Thyroid gland (tissue), 4 donors: ENCODE data around the gene CCT8. TPM values are rescaled to one million over a fixed set of nuclear protein-coding genes. Genes with fewer than 3 reads are reported as not detected.
A peak's percentile ranks its signal among the peaks of the same experiment; 100 is the strongest.

Experiments
- DNase-seq, 2 donors: peaks; one replicate each; pipeline ENCODE4 v3.0.0-alpha.2; 2019
- H3K27ac ChIP-seq, 3 donors: fragments of 200-600 bp; sonication (generic); 1 replicate in 2 of 3; 2 replicates in 1 of 3; pipeline ENCODE4 v1.5.1; 2016 to 2019; ENCODE audit warnings: mild to moderate bottlenecking in 1 of 3, moderate library complexity in 1 of 3
- H3K27me3 ChIP-seq: fragments of 200-600 bp; sonication (generic); one replicate; pipeline ENCODE4 v1.5.1; 2019
- H3K36me3 ChIP-seq, 2 donors: fragments of 200-600 bp; sonication (generic); one replicate each; pipeline ENCODE4 v1.5.1; 2016 to 2019
- H3K4me1 ChIP-seq, 2 donors: fragments of 200-600 bp; sonication (generic); one replicate each; pipeline ENCODE4 v1.5.1; 2017 to 2019
- H3K4me3 ChIP-seq, 3 donors: fragments of 200-600 bp; sonication (generic); replicated peaks in 1 of 3; 1 replicate in 2 of 3; 2 replicates in 1 of 3; pipeline ENCODE4 v1.5.1; 2016; ENCODE audit warnings: mild to moderate bottlenecking in 1 of 3
- H3K9me3 ChIP-seq: fragments of 200-600 bp; sonication (generic); one replicate; pipeline ENCODE4 v1.5.1; 2017
- POLR2A ChIP-seq, 2 donors: fragments of 450-650 bp; IDR thresholded peaks; one replicate each; pipeline ENCODE4 v1.6.1; 2017; ENCODE audit warnings: antibody characterized with exemption in 2 of 2, mild to moderate bottlenecking in 2 of 2, moderate library complexity in 1 of 2
- WGBS, 2 donors: methylation state at CpG; one replicate each; pipeline ENCODE4 v1.1.5; 2017; 5-methylcytosine and 5-hydroxymethylcytosine counted together
- intact Hi-C: fragments of 100-400 bp; cut with DNase I; formaldehyde crosslinking; loops from one replicate; pipeline ENCODE4 v1.15.1; 2023
- total RNA-seq, 4 donors: library from RNA; depleted of rRNA; stranded (reverse); fragments of >200 nt; gene quantifications; one replicate each; pipeline ENCODE4 v1.2.3, GENCODE V29; 2016
- TF ChIP-seq, protein P1 (sequence below), 6 experiments: fragments of 200-600 bp in 3 of 6; fragments of 450-650 bp in 3 of 6; sonication (generic) in 3 of 6; IDR thresholded peaks; one replicate each; pipeline ENCODE4 v1.5.1; 2016 to 2019; ENCODE audit warnings: antibody characterized with exemption in 6 of 6, mild to moderate bottlenecking in 2 of 6, inconsistent platforms in 1 of 6, moderate library complexity in 1 of 6

Gene CCT8
- total RNA-seq, 4 donors from 2014 or later: 75.4 to 99.3 (median 86.7) TPM

DNA sequence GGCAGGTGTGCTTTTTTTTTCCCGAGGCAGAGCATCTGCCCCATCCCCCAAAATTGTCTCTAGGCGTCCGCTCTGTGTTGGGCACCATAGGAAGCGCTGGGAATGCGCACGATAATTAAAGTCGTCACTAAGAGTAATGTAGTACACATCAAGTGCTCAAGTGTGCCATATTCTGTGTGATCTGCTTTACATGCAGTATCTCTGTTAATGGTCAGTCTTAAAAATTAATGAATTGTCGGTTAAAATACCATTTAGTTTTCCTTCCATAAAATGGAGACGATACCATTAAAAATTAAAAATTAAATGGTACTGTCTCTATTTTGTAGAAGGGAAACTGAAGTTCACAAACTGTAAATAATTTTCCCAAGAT lies 544 bp upstream of the CCT8 start:
- intact Hi-C loops: loop anchor here (5.0 kb wide), 1 partner anchor 47 kb away; no protein-coding TSS in a partner anchor
- no peaks in the 10 kb centered on the region for H3K27me3 ChIP-seq
- peak overlapping the region in 2 of 3 donors; percentile 10 to 96 for H3K4me3 ChIP-seq
- WGBS, 2 donors: 14 to 16% methylated on average over 9 of the region's 9 CpGs
- peak overlapping the region; percentile 37 to 92 (median 87) for H3K27ac ChIP-seq
- H3K4me1 ChIP-seq: peaks cover 17% of the 10 kb centered on the region in 2 donors
- DNase-seq: no peak
- no peaks in the 10 kb centered on the region for H3K9me3 ChIP-seq
- H3K36me3 ChIP-seq: peaks cover 0 to 6% of the 10 kb centered on the region in 2 donors
- TF ChIP-seq, protein P1, sequence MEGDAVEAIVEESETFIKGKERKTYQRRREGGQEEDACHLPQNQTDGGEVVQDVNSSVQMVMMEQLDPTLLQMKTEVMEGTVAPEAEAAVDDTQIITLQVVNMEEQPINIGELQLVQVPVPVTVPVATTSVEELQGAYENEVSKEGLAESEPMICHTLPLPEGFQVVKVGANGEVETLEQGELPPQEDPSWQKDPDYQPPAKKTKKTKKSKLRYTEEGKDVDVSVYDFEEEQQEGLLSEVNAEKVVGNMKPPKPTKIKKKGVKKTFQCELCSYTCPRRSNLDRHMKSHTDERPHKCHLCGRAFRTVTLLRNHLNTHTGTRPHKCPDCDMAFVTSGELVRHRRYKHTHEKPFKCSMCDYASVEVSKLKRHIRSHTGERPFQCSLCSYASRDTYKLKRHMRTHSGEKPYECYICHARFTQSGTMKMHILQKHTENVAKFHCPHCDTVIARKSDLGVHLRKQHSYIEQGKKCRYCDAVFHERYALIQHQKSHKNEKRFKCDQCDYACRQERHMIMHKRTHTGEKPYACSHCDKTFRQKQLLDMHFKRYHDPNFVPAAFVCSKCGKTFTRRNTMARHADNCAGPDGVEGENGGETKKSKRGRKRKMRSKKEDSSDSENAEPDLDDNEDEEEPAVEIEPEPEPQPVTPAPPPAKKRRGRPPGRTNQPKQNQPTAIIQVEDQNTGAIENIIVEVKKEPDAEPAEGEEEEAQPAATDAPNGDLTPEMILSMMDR (IDR thresholded peaks at IDR 0.05): no peak

- intact Hi-C loops: loop anchor here (5.0 kb wide), 1 partner anchor 46 kb away; no protein-coding TSS in a partner anchor
These were observed 601 bp downstream of the CCT8 start for GRCh38 chr21:29072873-29073221.

GRCh38 chr21:29064850-29065481 lies 8.5 kb downstream of the CCT8 start:
- Histone ChIP-seq H3K4me3 (no peak overlapping the region), H3K4me1 (no peaks in the 10 kb centered on the region), H3K27me3 (no peaks in the 10 kb centered on the region), H3K27ac (no peak overlapping the region), H3K9me3 (no peaks in the 10 kb centered on the region), H3K36me3 (peaks cover 68 to 84% of the 10 kb centered on the region in 2 donors)
- no peak for TF ChIP-seq POLR2A (IDR thresholded peaks at IDR 0.05)
- TF ChIP-seq, protein P1 (IDR thresholded peaks at IDR 0.05): no peak
- no peak for DNase-seq
- 82 to 87% methylated on average over 3 of the region's 3 CpGs for WGBS, 2 donors
- intact Hi-C loops: no loop called here

More at GRCh38 chr21:29072873-29073221, 601 bp downstream of the CCT8 start:
- 0% methylated on average over 13 of the region's 13 CpGs for WGBS, 2 donors
- H3K9me3 ChIP-seq: no peaks in the 10 kb centered on the region
- TF ChIP-seq, protein P1 (IDR thresholded peaks at IDR 0.05): no peak
- TF ChIP-seq POLR2A (IDR thresholded peaks at IDR 0.05): no peak
- no peaks in the 10 kb centered on the region for H3K27me3 ChIP-seq
- DNase-seq: no peak
- peak overlapping the region in 2 of 3 donors; percentile 84 to 92 for H3K27ac ChIP-seq
- peak overlapping the region; percentile 72 to 96 (median 95) for H3K4me3 ChIP-seq
- H3K4me1 ChIP-seq: peaks cover 17% of the 10 kb centered on the region in 2 donors
- H3K36me3 ChIP-seq: peaks cover 8 to 14% of the 10 kb centered on the region in 2 donors

DNA sequence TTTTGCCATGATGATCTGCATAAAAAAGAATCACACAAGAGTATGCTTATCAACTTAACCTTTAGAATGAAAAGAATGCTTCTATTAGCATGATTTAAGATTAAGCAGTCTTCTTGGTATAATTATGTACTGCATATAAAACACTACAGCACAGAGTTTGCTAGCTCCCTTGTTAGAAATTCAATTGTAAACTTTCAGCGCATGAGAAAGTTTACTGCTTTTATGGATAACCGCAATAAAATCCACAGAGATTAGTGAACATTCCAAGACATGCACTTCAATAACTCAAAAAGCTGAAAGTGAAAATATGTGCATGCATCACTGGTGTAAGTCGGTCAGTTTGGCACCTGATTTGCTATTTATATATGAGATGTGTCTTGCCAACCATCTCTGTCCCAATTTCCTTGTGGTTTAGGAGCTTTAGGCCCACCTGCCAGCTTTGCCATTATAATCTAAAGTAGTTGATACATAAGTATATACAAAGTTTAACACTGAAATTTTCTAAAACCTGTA lies 16.9 kb downstream of the CCT8 start:
- Histone ChIP-seq H3K4me3 (no peak overlapping the region), H3K9me3 (no peaks in the 10 kb centered on the region), H3K27ac (no peak overlapping the region), H3K27me3 (no peaks in the 10 kb centered on the region), H3K4me1 (no peaks in the 10 kb centered on the region), H3K36me3 (peaks cover 44 to 83% of the 10 kb centered on the region in 2 donors)
- TF ChIP-seq POLR2A (IDR thresholded peaks at IDR 0.05): no peak
- TF ChIP-seq, protein P1 (IDR thresholded peaks at IDR 0.05): no peak
- intact Hi-C loops: no loop called here
- WGBS, 2 donors: 91 to 93% methylated on average over 3 of the region's 3 CpGs
- DNase-seq: no peak

DNA sequence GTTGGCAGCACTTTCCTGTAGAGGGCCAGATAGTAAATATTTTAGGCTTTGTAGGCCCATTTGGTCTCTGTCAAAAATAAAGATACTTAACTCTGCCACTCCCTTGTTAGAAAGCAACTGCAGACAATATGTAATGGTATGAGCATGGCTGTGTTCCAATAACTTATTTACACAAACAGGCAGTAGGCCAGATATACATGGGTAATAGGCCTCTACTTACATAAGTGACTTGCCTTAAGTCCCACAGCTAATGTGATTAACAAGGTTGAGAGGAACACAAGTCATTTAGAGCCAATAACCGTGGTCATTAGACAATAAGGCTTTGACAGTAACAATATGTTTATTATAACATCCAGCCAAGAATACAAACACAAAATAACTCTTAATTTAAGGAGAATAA lies 17.4 kb downstream of the CCT8 start:
- WGBS, 2 donors: 89% methylated on average over 1 of the region's 1 CpG
- DNase-seq: no peak
- Histone ChIP-seq H3K4me1 (no peaks in the 10 kb centered on the region), H3K36me3 (peaks cover 38 to 81% of the 10 kb centered on the region in 2 donors), H3K27me3 (no peaks in the 10 kb centered on the region), H3K27ac (no peak overlapping the region), H3K4me3 (no peak overlapping the region), H3K9me3 (no peaks in the 10 kb centered on the region)
- TF ChIP-seq POLR2A (IDR thresholded peaks at IDR 0.05): no peak
- TF ChIP-seq, protein P1 (IDR thresholded peaks at IDR 0.05): no peak
- intact Hi-C loops: no loop called here
